UCSD-AML1 (cell line): Measurements from ENCODE around the gene HNRNPLL.
A peak's percentile ranks its signal among the peaks of the same experiment; 100 is the strongest.
"Not testable (repeated sequence)": the region's sequence is repeated elsewhere in the genome, so short reads cannot be mapped to it uniquely, and the experiment has no call there.

Experiments used
- DNase-seq: peaks from one replicate; lab custom pipeline; 2025; ENCODE audit not compliant: unreplicated experiment; lab: John Stamatoyannopoulos, UW

Gene HNRNPLL

GRCh38 chr2:38620282-38620977 lies 17.7 kb upstream of the HNRNPLL start:
- DNase-seq: no peak

- DNase-seq: no peak
These were observed 16.9 kb upstream of the HNRNPLL start for GRCh38 chr2:38619458-38620164.

- no peak for DNase-seq
These were observed 14.6 kb upstream of the HNRNPLL start for GRCh38 chr2:38617301-38617700.

- DNase-seq: no peak
These were observed 12.5 kb upstream of the HNRNPLL start for GRCh38 chr2:38615237-38615636.

- no peak for DNase-seq
These were observed 11.1 kb upstream of the HNRNPLL start for GRCh38 chr2:38613849-38614213.

- DNase-seq: no peak
These were observed 10.6 kb upstream of the HNRNPLL start for GRCh38 chr2:38613126-38613848.

GRCh38 chr2:38610851-38611801 lies 8.4 kb upstream of the HNRNPLL start:
- DNase-seq: no peak

- not testable (repeated sequence) for DNase-seq
These were observed 6.5 kb upstream of the HNRNPLL start for GRCh38 chr2:38609246-38609645.

GRCh38 chr2:38608755-38609154 lies 6.0 kb upstream of the HNRNPLL start:
- DNase-seq: no peak

- no peak for DNase-seq
These were observed 2.6 kb upstream of the HNRNPLL start for GRCh38 chr2:38605298-38605830.

GRCh38 chr2:38603402-38604290 lies 918 bp upstream of the HNRNPLL start:
- DNase-seq: peak; percentile 86

GRCh38 chr2:38602136-38602731 lies 494 bp downstream of the HNRNPLL start:
- peak; percentile 66 for DNase-seq

- no peak for DNase-seq
These were observed 1.1 kb downstream of the HNRNPLL start for GRCh38 chr2:38601463-38602135.

- no peak for DNase-seq
These were observed 1.7 kb downstream of the HNRNPLL start for GRCh38 chr2:38600921-38601455.

- DNase-seq: peak; percentile 21
These were observed 2.4 kb downstream of the HNRNPLL start for GRCh38 chr2:38600242-38600891.

- no peak for DNase-seq
These were observed 3.0 kb downstream of the HNRNPLL start for GRCh38 chr2:38599706-38600105.

- DNase-seq: no peak
These were observed 3.8 kb downstream of the HNRNPLL start for GRCh38 chr2:38598991-38599295.
